Neuronal stem cell (in vitro differentiated cells): ENCODE results near the gene PHEX.

Experiments
- DNase-seq: peaks from one replicate; pipeline ENCODE4 v3.0.0-alpha.2; 2013; ENCODE audit warnings: low spot score
- H2AFZ ChIP-seq: one replicate; pipeline ENCODE4 v1.6.1; 2013; ENCODE audit warnings: mild to moderate bottlenecking, low read length, inconsistent platforms
- H2AK5ac ChIP-seq: 2 replicates; pipeline ENCODE4 v1.6.1; 2013; ENCODE audit warnings: low read depth, mild to moderate bottlenecking, inconsistent platforms, low read length, moderate library complexity, mixed read lengths
- H2BK120ac ChIP-seq: 2 replicates; pipeline ENCODE4 v1.6.1; 2013; ENCODE audit warnings: low read depth, mild to moderate bottlenecking, inconsistent platforms, low read length, moderate library complexity, mixed read lengths
- H2BK12ac ChIP-seq: one replicate; pipeline ENCODE4 v1.6.1; 2013; ENCODE audit warnings: low read length, inconsistent platforms
- H2BK15ac ChIP-seq: 2 replicates; pipeline ENCODE4 v1.6.1; 2013; ENCODE audit warnings: mild to moderate bottlenecking, low read length, inconsistent platforms, mixed read lengths
- H2BK5ac ChIP-seq: one replicate; pipeline ENCODE4 v1.6.1; 2013; ENCODE audit warnings: inconsistent platforms, mild to moderate bottlenecking, low read length, moderate library complexity
- H3K14ac ChIP-seq: one replicate; pipeline ENCODE4 v1.6.1; 2013; ENCODE audit warnings: low read length, inconsistent platforms
- H3K18ac ChIP-seq: 2 replicates; pipeline ENCODE4 v1.6.1; 2013; ENCODE audit warnings: low read length, inconsistent platforms
- H3K23ac ChIP-seq: 2 replicates; pipeline ENCODE4 v1.6.1; 2013; ENCODE audit warnings: low read depth, mild to moderate bottlenecking, mixed read lengths, low read length, inconsistent platforms; ENCODE audit not compliant: poor library complexity
- H3K27ac ChIP-seq: replicated peaks from 3 replicates; pipeline ENCODE4 v1.5.1; 2013; ENCODE audit warnings: low read length, inconsistent platforms
- H3K27me3 ChIP-seq, 3 experiments: 2 replicates each; pipeline ENCODE4 v1.6.1; 2013; ENCODE audit warnings: low read length in 3 of 3, mild to moderate bottlenecking in 2 of 3, inconsistent platforms in 1 of 3, low read depth in 1 of 3, mixed read lengths in 1 of 3, moderate library complexity in 1 of 3; ENCODE audit not compliant: control insufficient read depth in 3 of 3, insufficient read depth in 3 of 3
- H3K36me3 ChIP-seq, 2 donors: replicated peaks in 1 of 2; 2 replicates each; pipeline ENCODE4 v1.6.1; 2013; ENCODE audit warnings: low read length in 2 of 2; ENCODE audit not compliant: control insufficient read depth in 2 of 2, insufficient read depth in 2 of 2
- H3K4ac ChIP-seq: 2 replicates; pipeline ENCODE4 v1.6.1; 2013; ENCODE audit warnings: inconsistent platforms, mild to moderate bottlenecking, low read length, moderate library complexity
- H3K4me1 ChIP-seq, 2 donors: 1 replicate in 1 of 2; 2 replicates in 1 of 2; pipeline ENCODE4 v1.6.1; 2013; ENCODE audit warnings: low read length in 2 of 2, low read depth in 1 of 2; ENCODE audit not compliant: control insufficient read depth in 2 of 2, insufficient read depth in 1 of 2
- H3K4me2 ChIP-seq: one replicate; pipeline ENCODE4 v1.6.1; 2013; ENCODE audit warnings: mild to moderate bottlenecking, low read length, inconsistent platforms; ENCODE audit not compliant: insufficient read depth, poor library complexity, severe bottlenecking
- H3K4me3 ChIP-seq, 2 donors: 2 replicates each; pipeline ENCODE4 v1.5.1; 2013; ENCODE audit warnings: low read length in 2 of 2, mild to moderate bottlenecking in 2 of 2, inconsistent platforms in 1 of 2, moderate library complexity in 1 of 2
- H3K79me1 ChIP-seq: one replicate; pipeline ENCODE4 v1.6.1; 2013; ENCODE audit warnings: low read depth, mild to moderate bottlenecking, inconsistent platforms, low read length, moderate library complexity
- H3K9ac ChIP-seq: one replicate; pipeline ENCODE4 v1.6.1; 2013; ENCODE audit warnings: mild to moderate bottlenecking, low read depth, low read length, inconsistent platforms; ENCODE audit not compliant: poor library complexity
- H3K9me3 ChIP-seq, 2 donors: replicated peaks in 1 of 2; 2 replicates each; pipeline versions ENCODE3 to v1.6.1; 2013; ENCODE audit warnings: low read length in 2 of 2, mild to moderate bottlenecking in 2 of 2, inconsistent platforms in 1 of 2, low read depth in 1 of 2, mixed read lengths in 1 of 2, moderate library complexity in 1 of 2; ENCODE audit not compliant: control insufficient read depth in 2 of 2, insufficient read depth in 1 of 2
- H4K8ac ChIP-seq: one replicate; pipeline ENCODE4 v1.6.1; 2013; ENCODE audit warnings: low read depth, mild to moderate bottlenecking, inconsistent platforms, low read length, moderate library complexity
- H4K91ac ChIP-seq: one replicate; pipeline ENCODE4 v1.6.1; 2013; ENCODE audit warnings: low read length, low read depth, mild to moderate bottlenecking, inconsistent platforms; ENCODE audit not compliant: poor library complexity
- WGBS, 2 donors: extraction: QIAGEN DNeasy Blood & Tissue Kit; methylation state at CpG; one replicate each; pipeline ENCODE4 v1.1.7; 2013; ENCODE audit warnings: missing lambda C conversion rate in 2 of 2, mixed read lengths in 1 of 2; ENCODE audit not compliant: insufficient read length in 2 of 2, insufficient replicate concordance in 1 of 2; ENCODE audit errors: extremely low coverage in 2 of 2; 5-methylcytosine and 5-hydroxymethylcytosine counted together

Gene PHEX

GRCh38 chrX:22041907-22042530 is 9.9 kb downstream of the PHEX start:
- Histone ChIP-seq H3K9me3 (no peaks in the 10 kb centered on the region), H2BK120ac (no peak overlapping the region), H3K23ac (no peak overlapping the region), H4K91ac (no peak overlapping the region), H3K4me1 (no peaks in the 10 kb centered on the region), H3K4me3 (no peak overlapping the region), H3K27me3 (peaks cover 0 to 3% (median 0%) of the 10 kb centered on the region in 3 experiments), H3K9ac (no peak overlapping the region), H4K8ac (no peak overlapping the region), H3K4me2 (no peak overlapping the region), H2AK5ac (no peak overlapping the region), H2BK15ac (no peak overlapping the region), H3K4ac (no peak overlapping the region), H2AFZ (no peak overlapping the region), H3K79me1 (no peaks in the 10 kb centered on the region), H2BK12ac (no peak overlapping the region), H3K14ac (no peak overlapping the region), H2BK5ac (no peak overlapping the region), H3K18ac (no peak overlapping the region), H3K36me3 (no peaks in the 10 kb centered on the region), H3K27ac (no peak overlapping the region)
- no CpG with 5 or more reads among the region's 11 CpGs for WGBS, 2 donors
- no peak for DNase-seq

GRCh38 chrX:22043872-22044271 is 11.7 kb downstream of the PHEX start:
- no peaks in the 10 kb centered on the region for H3K9me3 ChIP-seq
- no peak overlapping the region for H2BK120ac ChIP-seq
- H4K91ac ChIP-seq, result no peak overlapping the region
- H3K36me3 ChIP-seq, result no peaks in the 10 kb centered on the region
- no peaks in the 10 kb centered on the region for H3K27me3 ChIP-seq
- H2BK12ac ChIP-seq, result no peak overlapping the region
- no peak overlapping the region for H3K9ac ChIP-seq
- no peak overlapping the region for H3K4me3 ChIP-seq
- no peaks in the 10 kb centered on the region for H3K4me1 ChIP-seq
- H3K4ac ChIP-seq, result no peak overlapping the region
- no peaks in the 10 kb centered on the region for H3K79me1 ChIP-seq
- H3K23ac ChIP-seq, result no peak overlapping the region
- no peak for DNase-seq
- H2AFZ ChIP-seq, result peak overlapping the region; percentile 35
- no peak overlapping the region for H2AK5ac ChIP-seq
- H3K14ac ChIP-seq, result no peak overlapping the region
- no peak overlapping the region for H4K8ac ChIP-seq
- no peak overlapping the region for H2BK5ac ChIP-seq
- no peak overlapping the region for H3K18ac ChIP-seq
- WGBS, 2 donors, result no CpG with 5 or more reads among the region's 4 CpGs
- H3K27ac ChIP-seq, result no peak overlapping the region
- no peak overlapping the region for H3K4me2 ChIP-seq
- H2BK15ac ChIP-seq, result no peak overlapping the region

- Histone ChIP-seq H2AFZ (no peak overlapping the region), H3K14ac (no peak overlapping the region), H3K9ac (no peak overlapping the region), H4K8ac (no peak overlapping the region), H3K79me1 (no peaks in the 10 kb centered on the region), H3K27me3 (no peaks in the 10 kb centered on the region), H3K36me3 (no peaks in the 10 kb centered on the region), H4K91ac (no peak overlapping the region), H3K9me3 (no peaks in the 10 kb centered on the region), H3K18ac (no peak overlapping the region), H2BK5ac (no peak overlapping the region), H3K27ac (no peak overlapping the region), H2BK120ac (no peak overlapping the region), H3K23ac (no peak overlapping the region), H2BK15ac (no peak overlapping the region), H3K4ac (no peak overlapping the region), H3K4me1 (no peaks in the 10 kb centered on the region), H3K4me2 (no peak overlapping the region), H3K4me3 (no peak overlapping the region), H2BK12ac (no peak overlapping the region), H2AK5ac (no peak overlapping the region)
- DNase-seq, result no peak
- no CpG with 5 or more reads among the region's 2 CpGs for WGBS, 2 donors
Observed at GRCh38 chrX:22047468-22047867, 15.3 kb downstream of the PHEX start.

- Histone ChIP-seq H3K4me3 (no peak overlapping the region), H2AFZ (no peak overlapping the region), H2BK12ac (no peak overlapping the region), H2BK5ac (no peak overlapping the region), H2BK15ac (no peak overlapping the region), H3K79me1 (no peaks in the 10 kb centered on the region), H3K4me1 (no peaks in the 10 kb centered on the region), H3K27ac (no peak overlapping the region), H2AK5ac (no peak overlapping the region), H3K4me2 (no peak overlapping the region), H3K9ac (no peak overlapping the region), H3K9me3 (no peaks in the 10 kb centered on the region), H2BK120ac (no peak overlapping the region), H3K14ac (no peak overlapping the region), H3K36me3 (no peaks in the 10 kb centered on the region), H3K18ac (no peak overlapping the region), H3K27me3 (peaks cover 0 to 2% (median 0%) of the 10 kb centered on the region in 3 experiments), H3K23ac (no peak overlapping the region), H4K91ac (no peak overlapping the region), H3K4ac (no peak overlapping the region), H4K8ac (no peak overlapping the region)
- DNase-seq, result no peak
- no CpG with 5 or more reads among the region's 3 CpGs for WGBS, 2 donors
Observed at GRCh38 chrX:22053481-22053880, 21.4 kb downstream of the PHEX start.
